DOHH2 (cell line): ENCODE measurements around the gene INHA.

Experiments used
- CTCF ChIP-seq: fragments of 200-600 bp; sonication (generic); IDR thresholded peaks from one replicate; pipeline ENCODE4 v1.5.1; 2014; ENCODE audit warnings: antibody characterized with exemption, mild to moderate bottlenecking, low read depth, low read length; ENCODE audit not compliant: poor library complexity, severe bottlenecking
- EZH2phosphoT487 ChIP-seq: fragments of 200-600 bp; sonication (generic); IDR thresholded peaks from 2 replicates; pipeline ENCODE4 v1.6.1; 2017; ENCODE audit warnings: borderline replicate concordance, mild to moderate bottlenecking, antibody characterized with exemption, low read length, moderate library complexity, mixed read lengths

- TF ChIP-seq CTCF (no peak), EZH2phosphoT487 (no peak)
Observed at GRCh38 chr2:219619235-219619634, 47.1 kb downstream of the INHA start.
